ENCODE measurements around the gene LONRF3. TPM values are rescaled to one million over a fixed set of nuclear protein-coding genes. Genes with fewer than 3 reads are reported as not detected.

LONRF3 gene
- total and polyA plus RNA-seq, 2 of the 13 experiments (the other 11 are each of a cell fraction or from before 2014, with no cell fraction given), result 4.8 to 11.6 TPM

DNA sequence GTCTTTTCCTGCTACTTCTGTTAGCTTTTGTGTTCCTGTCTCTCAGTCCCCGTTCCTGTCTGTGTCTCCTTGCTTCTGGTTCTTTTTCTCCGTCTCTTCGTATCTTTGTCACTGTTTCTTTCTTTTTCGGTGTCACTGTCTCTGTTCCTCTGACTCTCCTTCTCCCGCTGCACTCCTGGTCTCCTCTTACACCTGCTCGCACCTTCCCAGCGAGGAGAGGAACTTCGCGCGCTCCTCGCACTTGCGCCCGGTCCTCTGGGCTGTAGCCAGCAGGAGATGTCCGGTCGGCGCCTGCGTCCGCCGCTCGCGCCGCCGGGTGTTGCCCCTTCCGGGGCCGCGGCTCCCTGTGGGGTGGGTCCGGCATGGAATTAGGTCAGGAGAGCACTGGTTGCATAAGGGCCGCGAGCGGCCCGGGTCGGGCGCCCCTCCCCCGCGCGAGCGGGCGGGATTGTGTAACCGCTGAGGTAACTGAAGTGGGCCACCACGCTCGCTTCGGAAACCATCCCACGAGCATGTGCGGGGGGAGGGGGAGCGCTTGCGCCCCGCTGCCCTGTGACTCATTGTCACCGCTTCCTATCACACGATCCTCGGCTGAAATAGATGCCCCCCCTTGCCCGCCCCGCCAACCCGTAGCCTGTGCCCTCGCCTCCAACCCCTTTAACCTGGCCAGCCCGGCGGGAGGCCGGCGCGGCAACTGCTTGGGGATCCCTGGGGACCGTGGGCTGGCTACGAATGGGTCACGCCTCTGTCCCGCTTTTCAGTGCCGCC lies 1.6 kb downstream of the LONRF3 start (continued):
- TF ChIP-seq, protein P1, sequence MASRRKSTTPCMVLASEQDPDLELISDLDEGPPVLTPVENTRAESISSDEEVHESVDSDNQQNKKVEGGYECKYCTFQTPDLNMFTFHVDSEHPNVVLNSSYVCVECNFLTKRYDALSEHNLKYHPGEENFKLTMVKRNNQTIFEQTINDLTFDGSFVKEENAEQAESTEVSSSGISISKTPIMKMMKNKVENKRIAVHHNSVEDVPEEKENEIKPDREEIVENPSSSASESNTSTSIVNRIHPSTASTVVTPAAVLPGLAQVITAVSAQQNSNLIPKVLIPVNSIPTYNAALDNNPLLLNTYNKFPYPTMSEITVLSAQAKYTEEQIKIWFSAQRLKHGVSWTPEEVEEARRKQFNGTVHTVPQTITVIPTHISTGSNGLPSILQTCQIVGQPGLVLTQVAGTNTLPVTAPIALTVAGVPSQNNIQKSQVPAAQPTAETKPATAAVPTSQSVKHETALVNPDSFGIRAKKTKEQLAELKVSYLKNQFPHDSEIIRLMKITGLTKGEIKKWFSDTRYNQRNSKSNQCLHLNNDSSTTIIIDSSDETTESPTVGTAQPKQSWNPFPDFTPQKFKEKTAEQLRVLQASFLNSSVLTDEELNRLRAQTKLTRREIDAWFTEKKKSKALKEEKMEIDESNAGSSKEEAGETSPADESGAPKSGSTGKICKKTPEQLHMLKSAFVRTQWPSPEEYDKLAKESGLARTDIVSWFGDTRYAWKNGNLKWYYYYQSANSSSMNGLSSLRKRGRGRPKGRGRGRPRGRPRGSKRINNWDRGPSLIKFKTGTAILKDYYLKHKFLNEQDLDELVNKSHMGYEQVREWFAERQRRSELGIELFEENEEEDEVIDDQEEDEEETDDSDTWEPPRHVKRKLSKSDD (CRISPR knock-in tag; IDR thresholded peaks at IDR 0.05; ENCODE audit: low read depth), result no peak
- TF ChIP-seq, protein P2, sequence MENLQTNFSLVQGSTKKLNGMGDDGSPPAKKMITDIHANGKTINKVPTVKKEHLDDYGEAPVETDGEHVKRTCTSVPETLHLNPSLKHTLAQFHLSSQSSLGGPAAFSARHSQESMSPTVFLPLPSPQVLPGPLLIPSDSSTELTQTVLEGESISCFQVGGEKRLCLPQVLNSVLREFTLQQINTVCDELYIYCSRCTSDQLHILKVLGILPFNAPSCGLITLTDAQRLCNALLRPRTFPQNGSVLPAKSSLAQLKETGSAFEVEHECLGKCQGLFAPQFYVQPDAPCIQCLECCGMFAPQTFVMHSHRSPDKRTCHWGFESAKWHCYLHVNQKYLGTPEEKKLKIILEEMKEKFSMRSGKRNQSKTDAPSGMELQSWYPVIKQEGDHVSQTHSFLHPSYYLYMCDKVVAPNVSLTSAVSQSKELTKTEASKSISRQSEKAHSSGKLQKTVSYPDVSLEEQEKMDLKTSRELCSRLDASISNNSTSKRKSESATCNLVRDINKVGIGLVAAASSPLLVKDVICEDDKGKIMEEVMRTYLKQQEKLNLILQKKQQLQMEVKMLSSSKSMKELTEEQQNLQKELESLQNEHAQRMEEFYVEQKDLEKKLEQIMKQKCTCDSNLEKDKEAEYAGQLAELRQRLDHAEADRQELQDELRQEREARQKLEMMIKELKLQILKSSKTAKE (CRISPR knock-in tag; IDR thresholded peaks at IDR 0.05; ENCODE audit: borderline replicate concordance), result peak; percentile 87
- TF ChIP-seq ZNF841 (CRISPR knock-in tag; IDR thresholded peaks at IDR 0.05; ENCODE audit: borderline replicate concordance) (no peak), REPIN1 (CRISPR knock-in tag; IDR thresholded peaks at IDR 0.05; ENCODE audit: borderline replicate concordance, low read depth) (no peak), ADNP (CRISPR knock-in tag; IDR thresholded peaks at IDR 0.05) (no peak), DPF2 (CRISPR knock-in tag; IDR thresholded peaks at IDR 0.05; ENCODE audit: borderline replicate concordance, low read depth) (no peak), ARNT2 (CRISPR knock-in tag; IDR thresholded peaks at IDR 0.05; ENCODE audit: low read depth) (no peak), ZNF790 (CRISPR knock-in tag; IDR thresholded peaks at IDR 0.05; ENCODE audit: borderline replicate concordance) (no peak), ETV5 (CRISPR knock-in tag; IDR thresholded peaks at IDR 0.05; ENCODE audit: borderline replicate concordance) (peak; percentile 74)
- TF ChIP-seq, protein P3, sequence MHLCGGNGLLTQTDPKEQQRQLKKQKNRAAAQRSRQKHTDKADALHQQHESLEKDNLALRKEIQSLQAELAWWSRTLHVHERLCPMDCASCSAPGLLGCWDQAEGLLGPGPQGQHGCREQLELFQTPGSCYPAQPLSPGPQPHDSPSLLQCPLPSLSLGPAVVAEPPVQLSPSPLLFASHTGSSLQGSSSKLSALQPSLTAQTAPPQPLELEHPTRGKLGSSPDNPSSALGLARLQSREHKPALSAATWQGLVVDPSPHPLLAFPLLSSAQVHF (CRISPR knock-in tag; IDR thresholded peaks at IDR 0.05), result no peak
- TF ChIP-seq, protein P4, sequence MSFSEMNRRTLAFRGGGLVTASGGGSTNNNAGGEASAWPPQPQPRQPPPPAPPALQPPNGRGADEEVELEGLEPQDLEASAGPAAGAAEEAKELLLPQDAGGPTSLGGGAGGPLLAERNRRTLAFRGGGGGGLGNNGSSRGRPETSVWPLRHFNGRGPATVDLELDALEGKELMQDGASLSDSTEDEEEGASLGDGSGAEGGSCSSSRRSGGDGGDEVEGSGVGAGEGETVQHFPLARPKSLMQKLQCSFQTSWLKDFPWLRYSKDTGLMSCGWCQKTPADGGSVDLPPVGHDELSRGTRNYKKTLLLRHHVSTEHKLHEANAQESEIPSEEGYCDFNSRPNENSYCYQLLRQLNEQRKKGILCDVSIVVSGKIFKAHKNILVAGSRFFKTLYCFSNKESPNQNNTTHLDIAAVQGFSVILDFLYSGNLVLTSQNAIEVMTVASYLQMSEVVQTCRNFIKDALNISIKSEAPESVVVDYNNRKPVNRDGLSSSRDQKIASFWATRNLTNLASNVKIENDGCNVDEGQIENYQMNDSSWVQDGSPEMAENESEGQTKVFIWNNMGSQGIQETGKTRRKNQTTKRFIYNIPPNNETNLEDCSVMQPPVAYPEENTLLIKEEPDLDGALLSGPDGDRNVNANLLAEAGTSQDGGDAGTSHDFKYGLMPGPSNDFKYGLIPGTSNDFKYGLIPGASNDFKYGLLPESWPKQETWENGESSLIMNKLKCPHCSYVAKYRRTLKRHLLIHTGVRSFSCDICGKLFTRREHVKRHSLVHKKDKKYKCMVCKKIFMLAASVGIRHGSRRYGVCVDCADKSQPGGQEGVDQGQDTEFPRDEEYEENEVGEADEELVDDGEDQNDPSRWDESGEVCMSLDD (CRISPR knock-in tag; IDR thresholded peaks at IDR 0.05; ENCODE audit: borderline replicate concordance), result no peak
- TF ChIP-seq, protein P5, sequence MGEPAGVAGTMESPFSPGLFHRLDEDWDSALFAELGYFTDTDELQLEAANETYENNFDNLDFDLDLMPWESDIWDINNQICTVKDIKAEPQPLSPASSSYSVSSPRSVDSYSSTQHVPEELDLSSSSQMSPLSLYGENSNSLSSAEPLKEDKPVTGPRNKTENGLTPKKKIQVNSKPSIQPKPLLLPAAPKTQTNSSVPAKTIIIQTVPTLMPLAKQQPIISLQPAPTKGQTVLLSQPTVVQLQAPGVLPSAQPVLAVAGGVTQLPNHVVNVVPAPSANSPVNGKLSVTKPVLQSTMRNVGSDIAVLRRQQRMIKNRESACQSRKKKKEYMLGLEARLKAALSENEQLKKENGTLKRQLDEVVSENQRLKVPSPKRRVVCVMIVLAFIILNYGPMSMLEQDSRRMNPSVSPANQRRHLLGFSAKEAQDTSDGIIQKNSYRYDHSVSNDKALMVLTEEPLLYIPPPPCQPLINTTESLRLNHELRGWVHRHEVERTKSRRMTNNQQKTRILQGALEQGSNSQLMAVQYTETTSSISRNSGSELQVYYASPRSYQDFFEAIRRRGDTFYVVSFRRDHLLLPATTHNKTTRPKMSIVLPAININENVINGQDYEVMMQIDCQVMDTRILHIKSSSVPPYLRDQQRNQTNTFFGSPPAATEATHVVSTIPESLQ (CRISPR knock-in tag; conservative IDR thresholded peaks at IDR 0.05), result no peak
- TF ChIP-seq, protein P6, sequence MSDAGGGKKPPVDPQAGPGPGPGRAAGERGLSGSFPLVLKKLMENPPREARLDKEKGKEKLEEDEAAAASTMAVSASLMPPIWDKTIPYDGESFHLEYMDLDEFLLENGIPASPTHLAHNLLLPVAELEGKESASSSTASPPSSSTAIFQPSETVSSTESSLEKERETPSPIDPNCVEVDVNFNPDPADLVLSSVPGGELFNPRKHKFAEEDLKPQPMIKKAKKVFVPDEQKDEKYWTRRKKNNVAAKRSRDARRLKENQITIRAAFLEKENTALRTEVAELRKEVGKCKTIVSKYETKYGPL (CRISPR knock-in tag; IDR thresholded peaks at IDR 0.05), result peak; percentile 95
- TF ChIP-seq, protein P7, sequence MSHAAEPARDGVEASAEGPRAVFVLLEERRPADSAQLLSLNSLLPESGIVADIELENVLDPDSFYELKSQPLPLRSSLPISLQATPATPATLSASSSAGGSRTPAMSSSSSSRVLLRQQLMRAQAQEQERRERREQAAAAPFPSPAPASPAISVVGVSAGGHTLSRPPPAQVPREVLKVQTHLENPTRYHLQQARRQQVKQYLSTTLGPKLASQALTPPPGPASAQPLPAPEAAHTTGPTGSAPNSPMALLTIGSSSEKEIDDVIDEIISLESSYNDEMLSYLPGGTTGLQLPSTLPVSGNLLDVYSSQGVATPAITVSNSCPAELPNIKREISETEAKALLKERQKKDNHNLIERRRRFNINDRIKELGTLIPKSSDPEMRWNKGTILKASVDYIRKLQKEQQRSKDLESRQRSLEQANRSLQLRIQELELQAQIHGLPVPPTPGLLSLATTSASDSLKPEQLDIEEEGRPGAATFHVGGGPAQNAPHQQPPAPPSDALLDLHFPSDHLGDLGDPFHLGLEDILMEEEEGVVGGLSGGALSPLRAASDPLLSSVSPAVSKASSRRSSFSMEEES (CRISPR knock-in tag; IDR thresholded peaks at IDR 0.05), result peak; percentile 76; the same call in 1 of the 2 replicates

Measured in HepG2 (cell line).